ENCODE data around the gene TMEM132D.
"Not testable (repeated sequence)": the region's sequence is repeated elsewhere in the genome, so short reads cannot be mapped to it uniquely, and the experiment has no call there.

Gene TMEM132D

DNA sequence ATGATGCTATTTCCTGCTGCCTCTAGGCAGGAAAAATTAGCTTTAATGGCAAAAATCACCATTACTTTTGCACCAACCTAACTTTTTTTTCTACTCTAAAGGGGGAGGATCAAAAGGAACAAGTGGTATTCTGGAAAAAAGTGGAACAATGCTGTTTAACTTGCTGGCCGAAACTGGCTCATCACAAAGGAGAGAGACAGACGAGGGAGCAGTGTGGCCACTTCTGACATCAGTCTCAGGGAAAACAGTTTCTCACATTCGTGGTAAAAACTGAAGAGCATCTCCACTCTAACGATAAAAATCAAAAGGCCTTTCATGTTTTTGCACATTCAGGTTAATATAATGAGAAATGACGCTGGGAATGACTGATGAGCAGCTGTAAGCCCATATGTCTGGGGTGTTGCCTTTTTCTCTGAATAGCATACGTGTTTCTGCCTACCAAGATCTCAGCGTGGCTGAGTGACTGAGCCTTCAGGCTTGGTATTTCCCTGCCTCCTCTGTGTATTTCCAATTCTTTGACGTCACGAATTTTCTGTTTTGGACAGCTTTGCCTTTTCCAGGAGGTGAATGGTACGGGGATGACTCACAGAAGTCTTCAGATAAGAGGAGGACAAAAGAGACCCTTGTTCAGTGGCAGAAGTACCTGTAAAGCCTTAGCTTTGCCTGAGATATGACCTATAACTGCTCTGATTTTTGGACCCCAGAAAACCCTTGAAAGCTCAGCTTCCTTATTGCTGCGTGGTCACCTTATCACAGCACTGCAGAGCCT is 691.8 kb downstream of the TMEM132D start:
- FAIRE-seq = no peak

GRCh38 chr12:129208566-129208965 is 695.3 kb downstream of the TMEM132D start:
- FAIRE-seq = no peak

DNA sequence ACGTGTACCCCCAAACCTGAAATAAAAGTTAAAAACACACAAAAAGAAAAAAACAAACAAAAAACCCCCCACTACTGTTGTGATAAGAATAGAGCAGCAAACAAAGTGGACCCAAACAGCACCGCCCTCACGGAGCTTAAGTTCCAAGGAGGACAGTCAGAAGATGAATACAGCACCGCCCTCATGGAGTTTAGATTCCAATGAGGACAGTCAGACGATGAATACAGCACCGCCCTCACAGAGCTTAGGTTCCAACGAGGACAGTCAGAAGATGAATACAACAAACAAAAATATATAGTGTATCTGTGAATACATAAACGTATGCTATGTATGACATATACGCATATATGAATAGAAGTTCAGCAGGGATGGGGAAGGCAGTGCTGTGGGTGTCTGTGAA is 696.7 kb downstream of the TMEM132D start:
- no peak for FAIRE-seq

- no peak for FAIRE-seq
Observed at GRCh38 chr12:129203456-129203855, 700.4 kb downstream of the TMEM132D start.

DNA sequence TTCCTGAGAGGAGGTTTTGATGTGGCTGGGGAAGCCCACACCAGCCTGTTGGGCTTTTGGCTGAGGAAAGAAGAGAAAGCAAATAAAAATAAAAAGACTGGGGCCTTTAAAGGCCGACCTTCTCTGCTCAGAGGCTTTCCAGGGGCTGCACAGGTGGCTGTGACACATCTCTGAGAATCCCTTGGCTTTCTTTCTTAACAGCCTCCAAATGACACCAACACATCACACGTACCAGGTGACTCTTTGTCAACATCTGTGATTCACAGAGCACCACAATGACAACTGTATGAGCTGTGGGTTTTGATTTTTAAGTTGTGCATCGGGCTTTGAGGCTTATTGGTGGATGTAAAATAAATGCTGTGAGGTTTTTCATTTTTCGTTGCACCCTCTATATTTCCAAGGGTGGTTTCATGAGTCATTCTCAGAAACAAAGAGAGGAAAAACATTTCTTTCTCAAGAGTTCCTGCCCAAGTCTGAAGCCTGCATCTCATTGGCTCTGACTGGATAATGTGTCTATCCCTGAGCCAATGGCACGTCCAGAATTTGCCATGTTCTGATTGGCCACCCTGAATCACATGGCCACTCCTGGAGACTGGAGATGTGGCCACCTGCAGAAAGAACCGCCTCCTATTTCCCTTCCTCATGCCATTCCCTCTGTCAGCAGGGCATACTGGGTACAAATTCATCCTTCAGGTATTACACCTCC is 701.6 kb downstream of the TMEM132D start:
- no peak for FAIRE-seq

- FAIRE-seq = no peak
Observed at GRCh38 chr12:129201029-129201428, 702.8 kb downstream of the TMEM132D start.

DNA sequence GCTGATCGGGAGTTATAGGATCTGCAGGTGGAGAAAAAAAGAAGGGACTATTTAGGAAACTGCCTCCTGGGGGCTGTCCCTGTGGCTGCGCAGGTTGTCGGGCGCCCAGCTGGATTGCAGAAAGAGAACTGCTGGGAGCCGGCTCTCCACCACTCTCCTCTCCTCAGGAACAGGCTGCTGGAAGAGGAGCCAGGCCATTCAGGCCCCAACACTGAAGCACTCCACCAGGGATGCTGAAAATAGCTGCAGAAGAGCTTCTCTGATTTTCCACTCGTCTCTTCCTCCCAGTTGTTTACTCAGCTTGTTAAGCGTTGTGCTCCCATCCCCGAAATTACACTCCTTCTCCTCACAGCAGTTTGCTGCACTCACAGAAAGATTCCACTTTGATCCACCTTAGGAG is 703.2 kb downstream of the TMEM132D start:
- FAIRE-seq = no peak

DNA sequence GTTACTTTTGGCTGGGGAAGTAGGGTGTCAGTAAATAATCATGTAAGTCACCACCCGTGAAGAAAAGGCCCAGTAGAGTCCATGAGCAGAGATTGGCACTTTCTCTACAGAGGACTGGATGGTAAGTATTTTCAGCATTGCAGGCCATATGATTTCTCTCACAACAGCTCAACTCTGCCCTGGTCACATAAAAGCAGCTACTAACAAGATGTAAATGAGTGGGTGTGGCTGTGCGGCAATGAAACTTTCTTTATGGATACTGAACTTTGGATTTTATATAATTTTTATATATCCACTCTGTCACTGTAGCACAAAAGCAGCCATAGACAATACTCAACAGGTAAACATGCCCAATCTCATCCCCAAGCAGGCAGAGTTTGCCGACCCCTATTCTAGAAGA is 706.9 kb downstream of the TMEM132D start:
- FAIRE-seq = no peak

DNA sequence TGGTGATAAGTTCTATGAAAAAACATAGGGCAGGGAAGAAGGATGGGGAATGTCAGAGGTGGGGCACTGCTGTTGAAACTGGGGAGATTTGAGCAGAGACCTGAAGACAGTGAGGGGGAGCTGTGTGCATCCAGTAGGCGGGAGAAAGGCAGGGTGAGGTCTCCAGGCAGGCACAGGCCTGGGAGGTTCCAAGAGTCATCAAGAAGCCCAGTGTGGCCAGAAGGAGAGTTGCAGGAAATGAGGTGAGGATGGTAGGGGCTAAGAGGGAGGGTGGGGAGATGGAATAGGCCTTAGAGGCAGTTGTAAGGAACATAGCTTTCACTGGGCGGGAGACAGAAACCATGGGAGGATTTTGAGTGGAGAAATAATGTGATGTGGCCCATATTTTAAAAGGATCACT is 708.7 kb downstream of the TMEM132D start:
- no peak for FAIRE-seq

- FAIRE-seq = no peak
Observed at GRCh38 chr12:129193263-129193871, 710.5 kb downstream of the TMEM132D start.

DNA sequence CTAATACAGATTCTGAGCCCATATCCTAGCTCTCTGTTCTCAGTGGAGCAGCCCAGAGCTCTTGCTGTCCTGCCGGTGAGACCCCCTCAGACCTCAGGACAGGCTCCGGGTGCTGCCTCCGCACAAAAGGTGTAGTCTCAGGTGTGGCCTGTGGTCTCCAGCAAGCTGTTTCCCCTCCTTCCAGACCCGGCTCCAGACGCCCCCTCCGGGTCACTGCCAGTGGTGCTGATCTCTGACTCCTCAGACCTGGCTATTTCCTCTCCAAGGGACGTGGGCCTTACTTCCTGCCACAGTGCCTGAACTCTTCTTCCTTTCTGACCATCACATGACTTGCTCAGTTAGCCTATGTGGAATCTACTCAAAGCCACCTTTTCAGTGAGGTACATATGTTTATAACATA is 713.0 kb downstream of the TMEM132D start:
- FAIRE-seq = no peak

GRCh38 chr12:129189879-129190278 is 713.9 kb downstream of the TMEM132D start:
- not testable (repeated sequence) for FAIRE-seq

DNA sequence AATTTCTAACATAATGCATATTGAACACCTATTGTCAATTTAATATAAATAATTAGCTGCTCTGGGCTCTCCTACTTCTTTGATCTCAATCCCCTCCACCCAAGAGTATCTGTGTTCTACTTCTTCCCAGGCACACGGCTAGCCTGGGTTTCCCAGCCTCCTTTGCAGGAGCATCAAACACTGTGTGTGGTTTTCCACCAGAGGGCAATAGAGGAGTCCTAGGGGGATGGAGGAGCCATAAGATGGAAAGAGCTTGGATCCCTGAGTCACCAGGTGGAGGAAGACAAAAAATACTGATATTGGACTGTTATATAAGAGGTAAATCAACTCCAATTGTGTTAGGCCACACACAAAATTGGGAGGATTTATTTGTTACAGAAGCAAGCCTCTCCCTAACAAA is 716.9 kb downstream of the TMEM132D start:
- FAIRE-seq = no peak

DNA sequence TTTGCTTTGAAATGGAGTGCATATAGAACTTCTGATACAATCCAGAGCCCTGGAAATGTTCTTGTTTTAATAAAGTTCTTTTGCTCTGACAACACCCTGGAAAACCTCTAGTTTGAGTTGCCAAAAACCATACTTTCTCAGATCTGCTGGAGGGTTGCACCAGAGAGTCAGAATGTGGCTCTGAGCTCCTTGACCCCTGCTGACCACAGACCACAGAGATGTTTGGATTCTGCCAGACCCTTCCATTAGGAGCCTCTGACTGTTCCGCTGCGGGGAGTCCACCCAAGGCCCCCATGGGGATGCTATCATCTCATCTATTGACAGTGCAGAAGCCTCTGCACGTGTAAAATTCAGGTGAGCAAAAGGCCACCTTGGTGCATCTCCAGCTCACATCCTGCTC is 718.0 kb downstream of the TMEM132D start:
- no peak for FAIRE-seq

- no peak for FAIRE-seq
Observed at GRCh38 chr12:129184127-129184928, 719.5 kb downstream of the TMEM132D start.

GRCh38 chr12:129179941-129180553 is 723.8 kb downstream of the TMEM132D start:
- no peak for FAIRE-seq

DNA sequence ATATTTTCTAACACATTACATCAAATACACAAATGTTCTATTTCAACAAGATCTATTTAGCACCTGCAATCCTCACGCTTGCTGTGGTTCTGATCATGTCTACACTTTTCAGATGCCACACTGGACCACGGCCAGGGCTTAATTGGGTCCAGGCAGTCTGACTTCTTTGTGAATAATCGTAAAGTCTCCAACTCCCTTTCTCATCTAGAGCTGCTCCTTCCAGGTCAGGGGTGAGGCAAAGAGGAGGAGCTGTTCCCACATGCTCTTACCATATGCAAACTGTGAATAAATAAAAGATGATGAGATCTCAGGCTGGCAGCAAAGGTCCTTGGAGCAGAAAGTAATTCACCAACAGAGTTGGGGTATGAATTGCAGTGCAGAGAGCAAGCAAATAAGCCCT is 733.9 kb downstream of the TMEM132D start:
- no peak for FAIRE-seq

GRCh38 chr12:129163861-129164260 is 740.0 kb downstream of the TMEM132D start:
- no peak for FAIRE-seq

- no peak for FAIRE-seq
Observed at GRCh38 chr12:129163461-129163860, 740.4 kb downstream of the TMEM132D start.

- no peak for FAIRE-seq
Observed at GRCh38 chr12:129162805-129163204, 741.0 kb downstream of the TMEM132D start.

- no peak for FAIRE-seq
Observed at GRCh38 chr12:129161511-129161910, 742.3 kb downstream of the TMEM132D start.

DNA sequence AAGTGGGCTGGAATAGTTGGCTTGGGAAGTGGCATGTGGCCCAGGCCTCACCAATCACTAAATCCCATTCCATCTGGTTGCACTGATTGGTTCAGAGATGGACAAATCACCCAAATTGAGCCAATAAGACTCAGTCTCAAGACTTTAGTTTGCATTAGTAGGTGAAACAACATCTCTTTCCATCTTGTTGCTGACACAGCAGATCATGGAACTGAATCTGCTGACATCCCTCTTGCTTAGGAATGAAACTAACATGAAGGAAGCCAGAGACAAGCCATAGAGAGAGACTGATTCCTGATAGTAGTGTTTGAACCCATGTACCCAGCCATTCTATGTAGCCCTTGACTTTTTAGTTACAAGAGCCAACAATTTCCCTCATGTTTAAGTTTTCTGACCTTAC is 743.5 kb downstream of the TMEM132D start:
- FAIRE-seq = no peak
